ENCODE results near the gene LCE1C. TPM values are rescaled to one million over a fixed set of nuclear protein-coding genes. Genes with fewer than 3 reads are reported as not detected.

Gene LCE1C
- total RNA-seq, 1 experiment from 2014 or later: not detected

- BruUV-seq (replicated peaks): no TSS peak
- DNase-seq: no peak
- no peaks in the 10 kb centered on the region; the same call in 1 of the 2 replicates for H3K9me3 ChIP-seq
- no peaks in the 10 kb centered on the region for H3K4me1 ChIP-seq
- H3K27me3 Mint-ChIP-seq (ENCODE audit: insufficient read depth, unreplicated experiment): peaks cover 10% of the 10 kb centered on the region
- TF ChIP-seq CTCF (IDR thresholded peaks at IDR 0.05; ENCODE audit: insufficient read depth in 1 of 2, low read depth in 1 of 2, low read length in 1 of 2, severe bottlenecking in 1 of 2, unreplicated experiment in 1 of 2): no peak
- POLR2A ChIA-PET: no interaction called here
- H3K36me3 Mint-ChIP-seq (ENCODE audit: insufficient read depth, unreplicated experiment): no peaks in the 10 kb centered on the region
- CTCF ChIA-PET: no interaction called here
- no peaks in the 10 kb centered on the region for H3K27me3 ChIP-seq (replicated peaks; ENCODE audit: control insufficient read depth, insufficient read depth, low read length)
- H3K27ac Mint-ChIP-seq (ENCODE audit: unreplicated experiment): no peak overlapping the region
- no peak overlapping the region for H3K4me3 ChIP-seq (ENCODE audit: low read depth, low read length)
- H3K36me3 ChIP-seq (ENCODE audit: control insufficient read depth, insufficient read depth, low read length): no peaks in the 10 kb centered on the region
- H3K9me3 Mint-ChIP-seq (ENCODE audit: unreplicated experiment): no peaks in the 10 kb centered on the region
- intact Hi-C loops (cut with micrococcal nuclease; ENCODE audit: unreplicated experiment): no loop called here
- H3K4me3 Mint-ChIP-seq (ENCODE audit: unreplicated experiment): no peak overlapping the region
- no peaks in the 10 kb centered on the region for H3K4me1 Mint-ChIP-seq (ENCODE audit: low read depth, unreplicated experiment)
Measured at GRCh38 chr1:152795686-152796085, 10.8 kb downstream of the LCE1C start.

- Mint-ChIP-seq H3K4me1 (ENCODE audit: low read depth, unreplicated experiment) (no peaks in the 10 kb centered on the region), H3K4me3 (ENCODE audit: unreplicated experiment) (no peak within 1 kb of the TSS), H3K27me3 (ENCODE audit: insufficient read depth, unreplicated experiment) (peaks cover 12% of the 10 kb centered on the region), H3K9me3 (ENCODE audit: unreplicated experiment) (no peaks in the 10 kb centered on the region), H3K27ac (ENCODE audit: unreplicated experiment) (no peak within 1 kb of the TSS), H3K36me3 (ENCODE audit: insufficient read depth, unreplicated experiment) (no peaks in the 10 kb centered on the region)
- intact Hi-C loops (cut with micrococcal nuclease; ENCODE audit: unreplicated experiment): loop anchor here (1.0 kb wide), 1 partner anchor 13 kb away; no protein-coding TSS in a partner anchor
- CTCF ChIA-PET: no interaction called here
- H3K4me1 ChIP-seq: 0 out of 2 replicates have a peak, but pooled peaks cover 4% of the 10 kb centered on the region
- no peak for TF ChIP-seq CTCF (IDR thresholded peaks at IDR 0.05; ENCODE audit: insufficient read depth in 1 of 2, low read depth in 1 of 2, low read length in 1 of 2, severe bottlenecking in 1 of 2, unreplicated experiment in 1 of 2)
- no peaks in the 10 kb centered on the region for H3K36me3 ChIP-seq (ENCODE audit: control insufficient read depth, insufficient read depth, low read length)
- H3K27me3 ChIP-seq (replicated peaks; ENCODE audit: control insufficient read depth, insufficient read depth, low read length): no peaks in the 10 kb centered on the region; the same call in 1 of the 2 replicates
- H3K4me3 ChIP-seq (ENCODE audit: low read depth, low read length): no peak within 1 kb of the TSS
- BruUV-seq (replicated peaks): no TSS peak
- DNase-seq: no peak
- H3K9me3 ChIP-seq: no peaks in the 10 kb centered on the region
- POLR2A ChIA-PET: no interaction called here
Measured at GRCh38 chr1:152786077-152786476, 20.4 kb downstream of the LCE1C start, which contains the start of gene LCE1E. TSS of gene LCE1E (plus strand) at chr1:152786257. CDS start at chr1:152787300, 1,043 bp downstream.

GRCh38 chr1:152783095-152783494, 23.4 kb downstream of the LCE1C start:
- Mint-ChIP-seq H3K4me1 (ENCODE audit: low read depth, unreplicated experiment) (no peaks in the 10 kb centered on the region), H3K36me3 (ENCODE audit: insufficient read depth, unreplicated experiment) (no peaks in the 10 kb centered on the region), H3K9me3 (ENCODE audit: unreplicated experiment) (no peaks in the 10 kb centered on the region), H3K27me3 (ENCODE audit: insufficient read depth, unreplicated experiment) (peaks cover 14% of the 10 kb centered on the region), H3K27ac (ENCODE audit: unreplicated experiment) (no peak overlapping the region), H3K4me3 (ENCODE audit: unreplicated experiment) (no peak overlapping the region)
- H3K27me3 ChIP-seq (replicated peaks; ENCODE audit: control insufficient read depth, insufficient read depth, low read length): no peaks in the 10 kb centered on the region; the same call in 1 of the 2 replicates
- TF ChIP-seq CTCF (IDR thresholded peaks at IDR 0.05; ENCODE audit: insufficient read depth in 1 of 2, low read depth in 1 of 2, low read length in 1 of 2, severe bottlenecking in 1 of 2, unreplicated experiment in 1 of 2): no peak
- no peak for DNase-seq
- ChIA-PET POLR2A (no interaction called here), CTCF (no interaction called here)
- no peak overlapping the region for H3K4me3 ChIP-seq (ENCODE audit: low read depth, low read length)
- no TSS peak for BruUV-seq (replicated peaks)
- intact Hi-C loops (cut with micrococcal nuclease; ENCODE audit: unreplicated experiment): no loop called here
- H3K4me1 ChIP-seq: 0 out of 2 replicates have a peak, but pooled peaks cover 4% of the 10 kb centered on the region
- H3K36me3 ChIP-seq (ENCODE audit: control insufficient read depth, insufficient read depth, low read length): no peaks in the 10 kb centered on the region
- no peaks in the 10 kb centered on the region for H3K9me3 ChIP-seq

Data from Caco-2 (cell line).